GM21423 (cell line): Measurements from ENCODE around the gene RABL6.
"Not testable (repeated sequence)": the region's sequence is repeated elsewhere in the genome, so short reads cannot be mapped to it uniquely, and the experiment has no call there.

Experiments used
- ATAC-seq: cut with Tn5 transposase; IDR thresholded peaks from one replicate; pipeline ENCODE4 v1.9.1; 2021; ENCODE audit warnings: mild to moderate bottlenecking, moderate library complexity; ENCODE audit not compliant: unreplicated experiment

Gene RABL6

DNA sequence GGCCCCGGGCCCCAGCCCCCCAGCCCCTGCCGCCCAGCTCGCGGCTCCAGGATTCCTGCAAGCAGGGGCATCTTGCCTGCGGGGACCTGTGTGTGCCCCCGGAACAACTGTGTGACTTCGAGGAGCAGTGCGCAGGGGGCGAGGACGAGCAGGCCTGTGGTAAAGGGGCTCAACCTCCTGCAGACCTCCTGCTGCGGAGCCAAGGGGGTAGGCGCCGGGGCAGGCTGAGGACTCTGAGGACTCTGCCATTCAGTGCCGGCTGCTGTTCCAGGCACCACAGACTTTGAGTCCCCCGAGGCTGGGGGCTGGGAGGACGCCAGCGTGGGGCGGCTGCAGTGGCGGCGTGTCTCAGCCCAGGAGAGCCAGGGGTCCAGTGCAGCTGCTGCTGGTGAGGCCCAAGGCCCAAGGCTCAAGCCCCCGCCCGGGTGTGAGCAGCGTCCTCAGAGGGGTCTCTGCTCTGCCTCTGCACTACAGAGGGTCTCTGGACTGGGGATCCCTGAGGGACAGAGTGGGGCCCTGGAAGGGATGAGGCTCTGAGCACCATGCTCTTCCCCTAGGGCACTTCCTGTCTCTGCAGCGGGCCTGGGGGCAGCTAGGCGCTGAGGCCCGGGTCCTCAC is 47.8 kb downstream of the RABL6 start:
- no peak for ATAC-seq

DNA sequence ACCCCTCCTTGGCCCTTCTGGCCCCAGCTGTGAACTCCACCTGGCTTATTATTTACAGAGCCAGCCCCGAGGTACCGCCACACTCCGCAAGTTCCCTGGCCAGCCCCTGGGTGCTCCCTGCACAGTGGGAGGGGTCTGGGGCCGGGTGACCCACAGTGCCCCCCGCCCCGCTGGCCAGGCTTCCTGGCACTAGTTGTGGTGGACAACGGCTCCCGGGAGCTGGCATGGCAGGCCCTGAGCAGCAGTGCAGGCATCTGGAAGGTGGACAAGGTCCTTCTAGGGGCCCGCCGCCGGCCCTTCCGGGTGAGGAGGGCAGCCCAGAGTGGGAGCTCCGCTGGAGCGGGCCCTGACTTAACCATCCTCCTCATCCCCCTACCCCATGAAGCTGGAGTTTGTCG is 48.3 kb downstream of the RABL6 start:
- ATAC-seq: no peak

DNA sequence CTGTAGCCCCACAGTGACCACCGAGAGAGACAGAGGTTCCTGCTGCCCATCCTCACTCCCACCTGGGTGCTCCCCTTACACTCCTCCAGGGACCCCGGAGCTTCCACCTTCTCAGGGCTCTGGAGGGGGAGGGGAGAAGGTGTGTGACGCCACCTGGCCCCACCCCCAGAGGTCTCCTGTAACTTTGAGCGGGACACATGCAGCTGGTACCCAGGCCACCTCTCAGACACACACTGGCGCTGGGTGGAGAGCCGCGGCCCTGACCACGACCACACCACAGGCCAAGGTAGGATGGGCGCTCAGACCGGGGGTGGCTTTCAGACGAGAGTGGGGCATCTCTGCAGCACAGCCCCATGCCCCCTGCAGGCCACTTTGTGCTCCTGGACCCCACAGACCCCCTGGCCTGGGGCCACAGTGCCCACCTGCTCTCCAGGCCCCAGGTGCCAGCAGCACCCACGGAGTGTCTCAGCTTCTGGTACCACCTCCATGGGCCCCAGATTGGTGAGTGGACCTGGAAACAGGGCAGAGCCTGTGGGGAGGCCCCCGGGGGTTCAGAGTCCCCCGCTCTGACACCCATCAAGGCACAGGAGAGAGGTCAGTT is 48.9 kb downstream of the RABL6 start:
- ATAC-seq: no peak

DNA sequence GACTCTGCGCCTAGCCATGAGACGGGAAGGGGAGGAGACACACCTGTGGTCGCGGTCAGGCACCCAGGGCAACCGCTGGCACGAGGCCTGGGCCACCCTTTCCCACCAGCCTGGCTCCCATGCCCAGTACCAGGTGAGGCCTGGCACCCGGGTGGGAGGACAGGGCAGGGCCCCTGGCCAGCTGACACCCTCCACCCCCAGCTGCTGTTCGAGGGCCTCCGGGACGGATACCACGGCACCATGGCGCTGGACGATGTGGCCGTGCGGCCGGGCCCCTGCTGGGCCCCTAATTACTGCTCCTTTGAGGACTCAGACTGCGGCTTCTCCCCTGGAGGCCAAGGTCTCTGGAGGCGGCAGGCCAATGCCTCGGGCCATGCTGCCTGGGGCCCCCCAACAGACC is 49.4 kb downstream of the RABL6 start:
- ATAC-seq: no peak

DNA sequence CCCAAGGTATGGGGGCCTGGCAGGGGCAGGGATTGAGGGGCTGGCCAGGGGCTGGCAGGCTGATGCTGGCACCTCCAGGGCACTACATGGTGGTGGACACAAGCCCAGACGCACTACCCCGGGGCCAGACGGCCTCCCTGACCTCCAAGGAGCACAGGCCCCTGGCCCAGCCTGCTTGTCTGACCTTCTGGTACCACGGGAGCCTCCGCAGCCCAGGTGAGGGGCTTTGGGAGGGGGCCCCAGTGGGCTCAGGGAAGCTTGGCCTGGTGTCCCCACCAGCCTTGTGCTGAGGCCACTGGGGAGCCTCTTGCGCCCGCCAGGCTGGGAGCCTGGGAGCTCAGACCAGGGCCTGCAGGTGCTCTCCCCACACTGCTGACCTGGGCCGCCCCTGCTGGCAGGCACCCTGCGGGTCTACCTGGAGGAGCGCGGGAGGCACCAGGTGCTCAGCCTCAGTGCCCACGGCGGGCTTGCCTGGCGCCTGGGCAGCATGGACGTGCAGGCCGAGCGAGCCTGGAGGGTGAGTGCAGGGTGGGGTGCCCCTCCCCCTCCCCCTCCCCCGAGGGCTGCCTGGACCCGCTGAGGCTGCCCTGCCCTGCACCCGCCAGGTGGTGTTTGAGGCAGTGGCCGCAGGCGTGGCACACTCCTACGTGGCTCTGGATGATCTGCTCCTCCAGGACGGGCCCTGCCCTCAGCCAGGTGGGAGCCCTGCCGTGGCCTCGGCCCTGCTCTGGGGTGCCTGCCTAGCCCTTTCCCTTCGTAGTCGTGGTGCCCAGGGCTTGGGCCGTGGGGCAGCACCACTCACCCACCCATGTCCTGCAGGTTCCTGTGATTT is 50.0 kb downstream of the RABL6 start:
- ATAC-seq: no peak

DNA sequence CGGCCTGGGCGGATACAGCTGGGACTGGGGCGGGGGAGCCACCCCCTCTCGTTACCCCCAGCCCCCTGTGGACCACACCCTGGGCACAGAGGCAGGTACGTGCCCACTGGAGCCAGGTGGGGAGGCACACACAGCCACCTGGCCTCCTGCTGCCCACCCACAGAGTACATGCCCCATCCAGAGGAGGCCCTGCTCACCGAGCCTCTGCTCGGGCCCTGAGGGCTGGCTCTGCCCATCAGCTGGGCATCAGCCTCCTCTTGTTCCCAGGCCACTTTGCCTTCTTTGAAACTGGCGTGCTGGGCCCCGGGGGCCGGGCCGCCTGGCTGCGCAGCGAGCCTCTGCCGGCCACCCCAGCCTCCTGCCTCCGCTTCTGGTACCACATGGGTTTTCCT is 50.7 kb downstream of the RABL6 start:
- no peak for ATAC-seq

DNA sequence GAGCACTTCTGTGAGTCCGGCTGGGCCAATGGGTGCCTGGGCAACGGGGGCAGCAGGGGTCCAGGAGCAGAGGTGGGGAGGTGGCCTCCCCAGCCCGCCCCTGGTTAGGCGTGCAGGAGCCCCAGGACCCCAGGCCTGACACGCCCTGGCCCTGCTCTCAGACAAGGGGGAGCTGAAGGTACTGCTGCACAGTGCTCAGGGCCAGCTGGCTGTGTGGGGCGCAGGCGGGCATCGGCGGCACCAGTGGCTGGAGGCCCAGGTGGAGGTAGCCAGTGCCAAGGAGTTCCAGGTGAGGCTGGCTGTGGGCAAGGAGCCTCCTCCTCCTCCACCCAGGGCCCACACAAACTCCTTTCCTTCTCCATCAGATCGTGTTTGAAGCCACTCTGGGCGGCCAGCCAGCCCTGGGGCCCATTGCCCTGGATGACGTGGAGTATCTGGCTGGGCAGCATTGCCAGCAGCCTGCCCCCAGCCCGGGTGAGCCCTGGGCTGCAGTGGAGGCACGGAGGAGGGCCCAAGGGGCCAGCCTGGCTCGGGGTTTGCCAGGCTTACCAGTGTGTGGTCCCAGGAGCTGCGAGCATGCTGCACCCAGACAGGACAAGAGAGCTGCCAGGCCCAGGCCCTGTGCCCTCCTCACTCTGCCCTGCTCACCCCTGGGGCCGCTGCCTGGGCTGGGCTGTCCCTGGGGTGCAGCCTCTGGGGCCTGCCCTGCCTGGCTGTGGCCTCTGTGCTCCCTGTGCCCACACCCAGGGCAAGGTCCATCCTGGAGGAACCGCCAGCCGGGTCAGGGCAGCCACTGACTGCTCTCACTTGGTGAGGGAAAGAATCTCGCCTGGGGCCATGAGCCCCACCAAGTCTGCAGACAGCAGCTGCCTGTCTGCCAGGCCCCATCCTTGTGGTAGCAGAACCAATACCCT is 51.4 kb downstream of the RABL6 start:
- ATAC-seq: no peak

DNA sequence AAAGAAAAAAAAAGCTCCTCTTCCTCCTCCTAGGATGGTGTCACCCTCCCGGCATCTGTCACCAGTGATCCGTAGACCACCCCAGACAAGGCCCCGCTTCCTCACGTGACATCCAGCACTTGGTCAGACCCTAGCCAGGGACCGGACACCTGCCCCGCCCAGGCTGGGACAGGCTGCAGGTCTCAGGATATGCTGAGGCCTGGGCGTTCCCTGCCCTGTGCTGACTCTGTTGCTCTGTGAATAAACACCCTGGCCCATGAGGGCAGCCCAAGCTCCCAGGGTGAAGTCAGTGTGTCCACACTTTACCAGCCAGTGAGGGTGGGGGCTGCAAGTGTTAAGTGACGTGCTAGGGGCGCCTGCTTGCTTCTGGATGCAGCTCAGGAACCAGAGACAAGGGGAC is 52.8 kb downstream of the RABL6 start:
- ATAC-seq: no peak

DNA sequence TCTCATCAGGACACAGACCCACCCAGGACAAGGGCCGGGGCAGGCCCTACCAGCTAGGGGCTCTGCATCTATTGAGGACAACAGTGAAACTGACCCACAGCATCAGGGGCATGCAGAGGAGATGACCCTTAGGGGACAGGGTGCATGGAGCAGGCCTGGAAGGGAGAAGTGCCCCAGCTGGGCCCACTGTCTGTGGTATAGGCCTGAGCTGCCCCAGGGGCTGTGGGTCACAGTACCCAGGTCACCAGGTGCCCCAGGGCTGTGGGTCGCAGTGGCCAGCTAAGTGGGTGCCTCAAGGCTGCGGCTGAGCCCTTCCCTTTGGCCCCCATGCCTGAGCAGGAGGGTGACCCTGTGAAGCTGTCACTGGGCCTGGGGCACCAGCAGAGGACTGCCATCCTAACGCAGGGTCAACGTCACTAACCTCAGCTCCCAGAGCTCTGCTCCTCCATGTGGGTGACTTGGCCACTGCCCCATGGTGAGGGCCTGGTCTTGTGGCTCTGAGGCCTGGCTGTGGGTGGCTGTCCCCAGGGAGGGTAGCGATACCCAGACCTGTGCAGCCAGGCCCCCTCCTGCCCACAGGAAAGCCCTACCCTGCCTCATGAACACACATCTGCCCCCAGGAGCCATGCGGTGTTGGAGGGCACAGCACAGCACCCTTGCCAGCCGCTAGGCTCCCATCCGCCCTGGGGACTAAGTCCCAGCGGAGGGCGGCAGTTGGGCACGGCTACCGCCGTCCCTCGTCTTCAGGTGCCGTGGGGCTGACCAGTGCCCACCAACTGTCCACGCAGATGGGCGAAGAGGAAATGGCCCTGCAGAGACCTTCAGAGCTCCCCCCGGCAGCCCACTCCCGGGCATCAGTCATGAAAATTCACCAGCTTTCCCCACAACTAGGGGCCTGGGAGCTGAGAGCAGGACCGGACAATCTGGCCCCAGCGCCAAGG is 53.5 kb downstream of the RABL6 start:
- no peak for ATAC-seq

DNA sequence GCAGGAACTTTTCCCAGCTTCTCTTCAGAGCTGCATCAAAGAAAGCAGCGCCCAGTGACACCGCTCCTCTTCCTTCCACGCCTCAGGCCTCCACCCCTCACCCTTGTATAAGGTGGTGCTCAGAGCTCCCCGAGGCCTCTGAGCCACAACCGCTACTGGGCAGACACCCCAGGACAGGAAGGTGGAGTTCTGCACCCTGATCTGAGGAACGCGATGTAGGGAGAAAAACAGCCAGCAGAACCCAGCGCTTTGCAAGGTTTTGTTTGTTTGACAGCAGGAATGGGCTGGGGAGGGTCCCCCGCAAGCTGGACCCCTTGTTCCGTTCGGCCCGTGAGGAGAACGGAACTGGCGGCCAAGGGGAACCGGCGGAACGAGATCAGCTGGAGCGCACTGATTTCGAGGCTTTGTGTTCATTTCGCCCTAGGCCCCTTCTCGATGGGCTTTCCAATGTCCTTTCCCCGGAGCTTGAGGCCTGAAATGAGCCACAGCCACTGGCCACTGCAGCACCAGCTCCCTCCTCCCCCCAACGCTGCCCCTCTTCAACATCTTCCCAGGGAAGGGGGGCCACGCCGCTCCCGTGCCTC is 54.2 kb downstream of the RABL6 start:
- ATAC-seq: no peak

DNA sequence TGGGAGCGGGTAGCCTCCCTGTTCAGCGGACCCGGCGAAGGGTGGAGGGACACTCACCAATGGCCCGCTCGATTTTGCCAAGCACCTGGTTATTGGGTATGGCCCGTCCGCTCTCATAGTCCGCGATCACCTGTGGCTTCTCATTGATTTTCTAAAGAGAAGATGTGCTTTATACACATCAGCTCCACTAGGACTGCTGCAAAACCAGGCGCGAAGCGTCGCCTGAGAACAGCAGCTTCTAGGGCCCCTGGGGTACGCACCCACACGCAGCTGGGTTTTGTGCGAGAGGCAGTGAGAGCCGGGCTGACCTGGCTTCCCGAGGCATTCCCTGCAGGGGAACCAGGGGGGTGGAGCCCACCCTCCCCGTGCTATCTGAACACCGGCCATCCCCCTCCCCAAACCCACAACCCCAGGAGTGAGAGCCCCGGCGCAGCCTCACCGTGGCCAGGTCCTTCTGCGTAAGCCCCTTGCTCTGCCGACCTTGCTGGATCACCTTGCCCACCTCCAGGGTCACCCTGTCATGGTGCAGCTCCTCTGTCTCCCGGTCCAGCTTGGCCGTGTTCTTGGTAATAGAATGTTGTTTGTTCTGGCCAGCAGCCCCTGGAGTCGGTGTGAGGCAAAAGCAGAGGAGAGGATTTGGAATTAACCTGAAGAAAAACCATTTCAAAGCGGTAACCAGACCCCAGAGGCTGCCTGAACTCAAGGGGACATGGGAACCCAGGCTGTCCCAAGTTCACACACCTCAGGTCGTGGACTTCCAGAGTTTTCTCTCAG is 55.3 kb downstream of the RABL6 start:
- ATAC-seq: no peak

DNA sequence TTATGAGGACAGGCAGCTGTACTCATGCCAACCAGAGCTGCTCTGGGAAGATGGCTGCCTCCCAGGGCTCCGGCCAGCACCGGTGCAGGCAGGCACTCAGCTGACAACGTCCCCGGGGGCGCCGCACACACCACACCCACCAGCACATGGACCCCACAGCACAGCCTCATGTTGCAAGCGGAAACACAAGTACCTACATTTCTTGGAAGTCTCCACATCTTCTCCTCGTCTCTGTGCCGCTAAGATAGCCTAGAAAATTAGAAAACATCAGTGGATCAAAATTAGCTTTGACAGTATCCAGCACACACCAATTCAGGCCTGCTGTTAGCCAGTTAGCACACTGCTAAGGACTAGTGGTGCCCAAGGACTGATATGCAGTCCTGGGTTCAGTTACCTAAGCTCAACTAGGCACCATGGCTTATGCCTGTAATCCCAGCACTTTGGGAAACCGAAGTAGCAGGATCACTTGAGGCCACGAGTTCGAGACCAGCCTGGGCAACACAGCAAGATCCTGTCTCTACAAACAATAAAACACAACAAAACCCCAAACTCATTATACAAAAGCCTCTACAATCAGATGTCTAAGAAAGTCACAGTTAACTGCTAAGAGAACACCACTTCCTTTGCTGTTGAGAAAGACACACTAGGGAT is 56.0 kb downstream of the RABL6 start:
- ATAC-seq: no peak

DNA sequence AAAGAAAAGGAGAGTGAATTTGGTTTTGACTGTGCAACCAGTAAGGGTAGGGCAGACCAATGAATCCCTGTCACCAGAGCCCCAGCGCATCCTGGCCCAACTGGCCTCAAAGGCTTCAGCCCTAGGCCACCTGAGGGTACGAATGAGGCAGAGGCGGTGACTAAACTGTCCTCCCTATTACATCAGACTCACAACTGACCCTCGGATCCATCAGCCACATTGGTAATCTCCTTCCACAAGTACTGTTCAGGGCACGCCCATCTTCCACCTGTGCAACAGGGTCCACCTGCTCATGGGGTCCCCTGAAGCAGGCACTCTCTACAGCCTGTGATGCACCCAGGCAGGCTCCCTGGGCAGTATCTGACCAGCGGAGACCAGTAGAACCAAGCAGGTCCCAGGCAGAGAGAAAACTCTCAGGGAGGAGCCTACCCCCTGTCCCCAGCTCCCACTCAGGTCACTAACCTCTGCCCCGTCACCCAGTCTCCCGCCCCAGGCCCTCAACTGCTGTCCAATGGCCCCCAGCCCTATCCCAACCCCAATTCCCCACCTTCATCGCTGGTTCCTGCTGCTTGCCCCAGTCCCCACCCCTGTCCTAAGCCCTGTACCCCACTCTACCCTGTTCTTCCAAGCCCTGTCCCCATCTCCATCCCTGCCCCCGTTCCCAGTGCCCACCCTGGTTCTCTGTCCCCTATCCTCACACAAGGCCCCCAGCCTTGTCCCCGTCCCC is 57.5 kb downstream of the RABL6 start:
- ATAC-seq: no peak

DNA sequence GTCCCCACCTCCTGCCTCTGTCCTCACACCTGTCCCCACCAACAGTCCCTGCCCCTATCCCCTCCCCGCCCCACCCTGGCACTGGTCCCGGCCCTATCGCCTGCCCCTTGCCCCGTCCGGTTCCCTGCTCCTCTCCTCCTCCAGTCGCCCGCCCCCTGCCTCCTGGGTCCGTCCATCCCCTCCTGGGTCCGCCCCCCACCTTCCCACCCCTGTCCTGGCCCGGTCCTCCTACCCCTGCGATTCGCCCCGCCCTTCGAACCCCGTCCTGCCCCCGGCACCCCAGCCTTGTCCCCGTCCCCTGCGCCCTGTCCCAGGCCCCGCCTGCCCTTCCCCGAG is 58.0 kb downstream of the RABL6 start:
- ATAC-seq: no peak

DNA sequence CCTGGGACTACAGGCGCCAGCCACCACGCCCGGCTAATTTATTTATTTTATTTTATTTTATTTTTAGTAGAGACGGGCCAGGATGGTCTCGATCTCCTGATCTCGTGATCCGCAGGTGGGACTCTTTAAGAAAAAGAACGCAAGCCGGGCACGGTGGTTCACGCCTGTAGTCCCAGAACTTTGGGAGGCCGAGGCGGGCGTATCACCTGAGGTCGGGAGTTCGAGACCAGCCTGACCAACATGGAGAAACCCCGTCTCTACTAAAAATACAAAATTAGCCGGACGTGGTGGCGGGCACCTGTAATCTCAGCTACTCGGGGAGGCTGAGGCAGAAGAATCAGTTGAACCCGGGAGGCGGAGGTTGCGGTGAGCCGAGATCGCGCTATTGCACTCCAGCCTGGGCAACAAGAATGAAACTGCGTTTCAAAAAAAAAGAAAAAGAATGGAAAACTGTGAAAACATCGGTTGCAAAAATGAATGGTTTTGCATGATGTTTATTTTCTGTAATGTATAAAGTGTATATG is 59.2 kb downstream of the RABL6 start:
- not testable (repeated sequence) for ATAC-seq

DNA sequence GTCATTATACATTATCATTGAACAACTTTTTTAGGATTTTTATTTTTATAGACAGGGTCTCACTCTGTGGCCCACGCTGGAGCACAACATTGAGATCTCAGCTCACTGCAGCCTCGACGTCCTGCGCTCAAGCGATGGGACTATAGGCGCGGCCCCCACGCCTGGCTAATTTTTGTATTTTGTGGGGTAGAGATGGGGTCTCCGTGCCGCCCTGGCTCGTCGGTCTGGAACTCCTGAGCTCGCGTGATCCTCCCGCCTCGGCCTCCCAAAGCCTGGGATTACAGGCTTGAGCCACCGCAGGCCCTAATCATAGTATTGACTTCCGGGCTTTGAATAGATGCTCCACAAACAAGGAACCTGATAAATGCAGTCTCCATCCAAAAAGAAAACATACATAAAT is 59.7 kb downstream of the RABL6 start:
- ATAC-seq: no peak

DNA sequence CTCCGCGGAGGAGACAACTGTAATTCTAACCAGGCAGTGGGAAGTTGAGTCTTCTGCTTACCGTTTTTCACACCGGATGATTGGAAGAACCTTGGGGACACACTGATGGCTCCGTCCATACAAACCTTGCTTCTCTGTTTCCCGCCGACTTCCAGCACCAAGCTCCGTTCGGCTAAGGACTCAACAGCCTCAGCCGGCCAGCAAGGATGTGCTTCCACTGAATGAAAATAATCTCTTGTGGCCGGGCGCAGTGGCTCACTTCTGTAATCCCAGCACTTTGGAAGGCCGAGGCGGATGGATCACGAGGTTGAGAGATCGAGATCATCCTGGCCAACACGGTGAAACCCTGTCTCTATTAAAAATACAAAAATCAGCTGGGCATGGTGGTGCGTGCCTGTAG is 60.2 kb downstream of the RABL6 start:
- ATAC-seq: no peak

DNA sequence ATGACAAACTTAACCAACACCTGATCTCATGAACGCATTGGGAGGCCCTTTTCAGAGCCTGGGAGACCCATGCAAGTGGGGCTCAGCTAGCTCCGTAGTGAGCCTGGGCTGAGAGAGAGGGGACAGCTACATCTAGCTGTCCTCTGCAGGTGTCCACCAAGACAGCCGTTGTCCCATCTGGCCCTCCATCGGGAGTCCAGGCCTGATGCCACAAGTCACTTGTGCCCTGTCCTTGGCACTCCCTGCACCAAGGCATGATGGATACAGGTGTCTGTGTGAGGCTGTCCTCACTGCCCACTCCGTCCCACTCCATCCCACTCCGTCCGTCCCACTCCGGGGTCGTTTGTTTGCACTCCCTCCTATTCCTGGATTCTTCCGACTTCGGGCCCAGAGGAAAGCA is 60.9 kb downstream of the RABL6 start:
- ATAC-seq: no peak
